DND-41 (cell line): ENCODE data around the gene ATPAF1.

Experiments used
- ATAC-seq: fragments of 200-7000 bp; cut with Tn5 transposase; 3 replicates; pipeline ENCODE4 v1.9.1; 2021; ENCODE audit warnings: low read depth; ENCODE audit not compliant: insufficient read depth
- DNase-seq: peaks from one replicate; pipeline ENCODE4 v3.0.0-alpha.2; 2020
- H2AFZ ChIP-seq: 2 replicates; pipeline ENCODE4 v1.6.0; 2012; ENCODE audit warnings: low read depth, low read length
- H3K27ac ChIP-seq: 2 replicates; pipeline ENCODE4 v1.5.1; 2012; ENCODE audit warnings: low read length, inconsistent platforms
- H3K27me3 ChIP-seq: fragments of 200-600 bp; sonication (generic); 2 replicates; pipeline ENCODE4 v1.6.0; 2012; ENCODE audit warnings: low read length, mild to moderate bottlenecking, inconsistent platforms; ENCODE audit not compliant: insufficient read depth, poor library complexity
- H3K36me3 ChIP-seq: 2 replicates; pipeline ENCODE4 v1.5.1; 2012; ENCODE audit warnings: low read length, inconsistent platforms; ENCODE audit not compliant: insufficient read depth
- H3K4me1 ChIP-seq: 2 replicates; pipeline ENCODE4 v1.5.1; 2012; ENCODE audit warnings: mild to moderate bottlenecking, low read length; ENCODE audit not compliant: insufficient read depth
- H3K4me2 ChIP-seq: 2 replicates; pipeline ENCODE4 v1.6.0; 2012; ENCODE audit warnings: mild to moderate bottlenecking, moderate library complexity, low read length, inconsistent platforms; ENCODE audit not compliant: insufficient read depth
- H3K4me3 ChIP-seq, 2 experiments: fragments of 200-600 bp in 1 of 2; shearing (Covaris generic) in 1 of 2; 2 replicates each; pipeline ENCODE4 v1.5.1; 2012 to 2016; ENCODE audit warnings: inconsistent platforms in 2 of 2, low read length in 2 of 2, mild to moderate bottlenecking in 2 of 2, low read depth in 1 of 2, moderate library complexity in 1 of 2
- H3K79me2 ChIP-seq: 2 replicates; pipeline ENCODE4 v1.6.0; 2012; ENCODE audit warnings: low read length, inconsistent platforms; ENCODE audit not compliant: insufficient read depth
- H3K9ac ChIP-seq: 2 replicates; pipeline ENCODE4 v1.6.0; 2012; ENCODE audit warnings: low read depth, mild to moderate bottlenecking, inconsistent platforms, low read length, moderate library complexity
- H3K9me3 ChIP-seq: 2 replicates; pipeline ENCODE4 v1.5.1; 2012; ENCODE audit warnings: low read length, moderate library complexity, mild to moderate bottlenecking, inconsistent platforms; ENCODE audit not compliant: insufficient read depth, severe bottlenecking
- H4K20me1 ChIP-seq: 2 replicates; pipeline ENCODE4 v1.6.0; 2012; ENCODE audit warnings: low read length; ENCODE audit not compliant: insufficient read depth
- EZH2 ChIP-seq: IDR thresholded peaks from 3 replicates; pipeline ENCODE4 v1.6.1; 2012; ENCODE audit warnings: borderline replicate concordance, low read depth, mild to moderate bottlenecking, moderate library complexity, low read length, inconsistent platforms; ENCODE audit not compliant: severe bottlenecking
- TF ChIP-seq, protein P1 (sequence below): IDR thresholded peaks from 2 replicates; pipeline ENCODE4 v1.5.1; 2012; ENCODE audit warnings: borderline replicate concordance, low read length, moderate library complexity, mild to moderate bottlenecking; ENCODE audit not compliant: poor library complexity, severe bottlenecking; ENCODE audit errors: extremely low read depth

The ATPAF1 gene

DNA sequence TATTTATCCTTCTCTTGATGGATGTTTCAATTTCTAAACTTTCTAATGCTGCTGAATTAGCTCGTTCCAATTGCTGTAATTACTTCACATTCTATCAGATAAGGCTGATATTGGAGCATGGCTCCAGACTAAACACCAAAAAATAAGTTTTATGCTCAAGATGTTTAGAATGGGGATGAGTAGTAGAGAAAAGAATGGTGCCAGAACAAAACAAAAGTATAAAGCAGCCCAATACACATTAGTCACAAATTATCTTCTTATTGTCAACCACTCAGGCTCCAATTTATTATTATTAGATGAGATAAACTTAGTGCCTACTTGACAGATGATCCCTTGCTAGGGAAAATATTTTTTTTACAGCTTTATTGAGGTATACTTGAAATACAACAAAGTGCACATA lies 21.8 kb downstream of the ATPAF1 start:
- H3K4me1 ChIP-seq = no peaks in the 10 kb centered on the region
- H4K20me1 ChIP-seq = no peaks in the 10 kb centered on the region
- peaks cover 9% of the 10 kb centered on the region for H3K9me3 ChIP-seq
- no peak overlapping the region for H3K9ac ChIP-seq
- DNase-seq (no peak), ATAC-seq (no peak)
- H3K27me3 ChIP-seq = no peaks in the 10 kb centered on the region
- no peak overlapping the region for H2AFZ ChIP-seq
- peaks cover 25% of the 10 kb centered on the region; the same call in 1 of the 2 replicates for H3K36me3 ChIP-seq
- H3K27ac ChIP-seq = no peak overlapping the region
- TF ChIP-seq EZH2 = no peak
- TF ChIP-seq, protein P1, sequence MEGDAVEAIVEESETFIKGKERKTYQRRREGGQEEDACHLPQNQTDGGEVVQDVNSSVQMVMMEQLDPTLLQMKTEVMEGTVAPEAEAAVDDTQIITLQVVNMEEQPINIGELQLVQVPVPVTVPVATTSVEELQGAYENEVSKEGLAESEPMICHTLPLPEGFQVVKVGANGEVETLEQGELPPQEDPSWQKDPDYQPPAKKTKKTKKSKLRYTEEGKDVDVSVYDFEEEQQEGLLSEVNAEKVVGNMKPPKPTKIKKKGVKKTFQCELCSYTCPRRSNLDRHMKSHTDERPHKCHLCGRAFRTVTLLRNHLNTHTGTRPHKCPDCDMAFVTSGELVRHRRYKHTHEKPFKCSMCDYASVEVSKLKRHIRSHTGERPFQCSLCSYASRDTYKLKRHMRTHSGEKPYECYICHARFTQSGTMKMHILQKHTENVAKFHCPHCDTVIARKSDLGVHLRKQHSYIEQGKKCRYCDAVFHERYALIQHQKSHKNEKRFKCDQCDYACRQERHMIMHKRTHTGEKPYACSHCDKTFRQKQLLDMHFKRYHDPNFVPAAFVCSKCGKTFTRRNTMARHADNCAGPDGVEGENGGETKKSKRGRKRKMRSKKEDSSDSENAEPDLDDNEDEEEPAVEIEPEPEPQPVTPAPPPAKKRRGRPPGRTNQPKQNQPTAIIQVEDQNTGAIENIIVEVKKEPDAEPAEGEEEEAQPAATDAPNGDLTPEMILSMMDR = no peak
- no peaks in the 10 kb centered on the region for H3K79me2 ChIP-seq
- H3K4me3 ChIP-seq = no peak overlapping the region
- no peak overlapping the region for H3K4me2 ChIP-seq

DNA sequence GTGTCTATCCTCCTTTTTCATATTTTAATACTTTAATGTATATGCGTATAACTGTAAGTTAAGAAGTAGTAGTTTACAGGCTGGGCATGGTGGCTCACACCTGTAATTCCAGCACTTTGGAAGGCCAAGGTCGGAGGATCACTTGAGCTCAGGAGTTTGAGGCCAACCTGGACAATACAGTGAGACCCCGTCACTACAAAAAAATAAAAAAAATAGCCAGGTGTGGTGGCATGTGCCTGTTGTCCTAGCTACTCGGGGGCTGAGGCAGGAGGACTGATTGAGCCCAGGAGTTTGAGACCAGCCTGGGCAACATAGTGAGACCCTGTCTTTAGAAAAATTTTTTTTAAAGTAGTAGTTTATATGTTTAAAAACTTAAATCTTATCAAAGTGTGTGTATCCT lies 22.3 kb downstream of the ATPAF1 start:
- peaks cover 25% of the 10 kb centered on the region; the same call in 1 of the 2 replicates for H3K36me3 ChIP-seq
- no peak overlapping the region for H2AFZ ChIP-seq
- H4K20me1 ChIP-seq = no peaks in the 10 kb centered on the region
- H3K27ac ChIP-seq = no peak overlapping the region
- no peak overlapping the region for H3K9ac ChIP-seq
- H3K9me3 ChIP-seq = peaks cover 9% of the 10 kb centered on the region
- no peak overlapping the region for H3K4me2 ChIP-seq
- no peak for TF ChIP-seq EZH2
- TF ChIP-seq, protein P1 = no peak
- ATAC-seq (no peak), DNase-seq (no peak)
- H3K79me2 ChIP-seq = no peaks in the 10 kb centered on the region
- no peaks in the 10 kb centered on the region for H3K4me1 ChIP-seq
- no peaks in the 10 kb centered on the region for H3K27me3 ChIP-seq
- H3K4me3 ChIP-seq = no peak overlapping the region

DNA sequence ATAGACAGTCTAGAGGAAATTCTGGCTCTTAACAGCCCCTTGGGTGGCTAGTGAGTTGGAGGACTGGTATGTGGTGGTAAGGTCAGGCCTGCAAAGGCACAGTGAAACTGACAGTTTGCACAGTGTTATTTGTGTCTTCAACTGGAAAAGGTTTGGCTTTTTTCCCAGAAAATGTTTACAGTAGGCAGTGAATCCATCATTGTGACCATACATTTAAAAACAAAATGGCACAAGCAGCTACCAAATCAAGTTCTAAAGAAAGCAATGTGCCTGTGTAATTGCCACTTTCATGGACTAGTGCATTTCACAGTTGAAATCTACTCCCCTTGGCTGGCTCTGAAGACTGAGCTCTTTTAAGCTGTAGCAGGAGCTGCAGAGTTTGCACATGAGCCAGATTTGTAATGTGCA lies 24.8 kb downstream of the ATPAF1 start:
- Histone ChIP-seq H3K9ac (no peak overlapping the region), H3K4me2 (no peak overlapping the region)
- DNase-seq = no peak

More for the DNA sequence above, 24.8 kb downstream of the ATPAF1 start:
- Histone ChIP-seq H3K27ac (no peak overlapping the region), H3K4me3 (no peak overlapping the region), H3K36me3 (peaks cover 6% of the 10 kb centered on the region; the same call in 1 of the 2 replicates), H3K79me2 (no peaks in the 10 kb centered on the region), H3K4me1 (no peaks in the 10 kb centered on the region), H2AFZ (no peak overlapping the region), H3K9me3 (no peaks in the 10 kb centered on the region), H4K20me1 (no peaks in the 10 kb centered on the region), H3K27me3 (no peaks in the 10 kb centered on the region)
- no peak for ATAC-seq
- no peak for TF ChIP-seq EZH2
- TF ChIP-seq, protein P1 = no peak
